HL-60 (cell line): ENCODE measurements around the gene MT1X.

ENCODE experiments used
- CTCF ChIP-seq: IDR thresholded peaks from one replicate; pipeline ENCODE4 v1.5.1; 2011; ENCODE audit warnings: low read length, control low read depth, inconsistent platforms; ENCODE audit not compliant: insufficient read depth
- REST ChIP-seq: IDR thresholded peaks from 2 replicates; pipeline ENCODE4 v1.6.1; 2012; ENCODE audit warnings: low read depth; ENCODE audit not compliant: insufficient replicate concordance

- TF ChIP-seq REST (no peak), CTCF (no peak)
Observed at GRCh38 chr16:56697456-56698155, 15.3 kb downstream of the MT1X start.
